ENCODE measurements around the gene GAREM2.

GAREM2 gene

DNA sequence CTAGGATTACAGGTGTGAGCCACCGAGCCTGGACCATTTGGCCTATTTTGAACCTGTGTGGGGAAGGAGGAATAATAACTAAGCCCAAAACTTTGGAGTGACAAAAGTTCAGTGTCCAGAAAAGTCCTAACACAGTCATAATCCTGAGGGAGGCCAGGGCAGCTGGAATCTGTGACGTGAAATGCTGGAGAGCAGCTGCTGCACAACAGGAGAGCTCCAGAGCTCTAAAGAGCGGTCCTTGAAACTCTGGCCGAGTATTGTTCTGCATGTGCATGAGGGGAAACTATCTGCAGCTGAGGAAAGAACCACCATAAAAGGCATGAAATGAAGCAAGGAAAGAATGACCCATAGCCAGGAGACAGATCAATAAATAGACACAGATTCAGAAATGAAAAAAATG is 43.7 kb downstream of the GAREM2 start:
- H3K9me3 ChIP-seq (ENCODE audit: low read length): no peaks in the 10 kb centered on the region
- H2AFZ ChIP-seq (ENCODE audit: low read length): no peak overlapping the region
- peaks cover 83% of the 10 kb centered on the region for H3K36me3 ChIP-seq (ENCODE audit: insufficient read depth, low read length)

GRCh38 chr2:26217720-26218119 is 44.8 kb downstream of the GAREM2 start:
- H3K4me2 ChIP-seq (ENCODE audit: low read length): no peak overlapping the region
- no peak overlapping the region for H3K9ac ChIP-seq (ENCODE audit: low read length)
- no peaks in the 10 kb centered on the region for H3K27me3 ChIP-seq (ENCODE audit: insufficient read depth, low read length)
- TF ChIP-seq CTCF (IDR thresholded peaks at IDR 0.05; ENCODE audit: low read length): no peak
- no peak for TF ChIP-seq EZH2 (IDR thresholded peaks at IDR 0.05; ENCODE audit: borderline replicate concordance, low read length)
- peaks cover 81% of the 10 kb centered on the region for H3K36me3 ChIP-seq (ENCODE audit: insufficient read depth, low read length)
- no peak overlapping the region for H2AFZ ChIP-seq (ENCODE audit: low read length)
- H3K9me3 ChIP-seq (ENCODE audit: low read length): no peaks in the 10 kb centered on the region
- H3F3A ChIP-seq (ENCODE audit: insufficient read depth, low read length): no peaks in the 10 kb centered on the region
- no peaks in the 10 kb centered on the region for H3K9me2 ChIP-seq (ENCODE audit: low read depth, low read length)
- no peak overlapping the region for H3K4me3 ChIP-seq (ENCODE audit: low read depth, low read length, poor library complexity, severe bottlenecking)
- no peaks in the 10 kb centered on the region for H3K4me1 ChIP-seq (ENCODE audit: insufficient read depth, low read length, severe bottlenecking)
- H3K79me2 ChIP-seq (ENCODE audit: insufficient read depth, low read length): no peaks in the 10 kb centered on the region
- no peaks in the 10 kb centered on the region for H4K20me1 ChIP-seq (ENCODE audit: insufficient read depth, low read length)
- H3K27ac ChIP-seq (ENCODE audit: low read depth, low read length, poor library complexity, severe bottlenecking): no peak overlapping the region

More for the DNA sequence above, 43.7 kb downstream of the GAREM2 start:
- Histone ChIP-seq H3K79me2 (ENCODE audit: insufficient read depth, low read length) (no peaks in the 10 kb centered on the region), H3K9me2 (ENCODE audit: low read depth, low read length) (no peaks in the 10 kb centered on the region), H3K27me3 (ENCODE audit: insufficient read depth, low read length) (no peaks in the 10 kb centered on the region), H3F3A (ENCODE audit: insufficient read depth, low read length) (no peaks in the 10 kb centered on the region; the same call in 1 of the 2 replicates), H3K27ac (ENCODE audit: low read depth, low read length, poor library complexity, severe bottlenecking) (no peak overlapping the region), H3K4me2 (ENCODE audit: low read length) (no peak overlapping the region), H4K20me1 (ENCODE audit: insufficient read depth, low read length) (no peaks in the 10 kb centered on the region), H3K4me3 (ENCODE audit: low read depth, low read length, poor library complexity, severe bottlenecking) (no peak overlapping the region), H3K9ac (ENCODE audit: low read length) (no peak overlapping the region), H3K4me1 (ENCODE audit: insufficient read depth, low read length, severe bottlenecking) (no peaks in the 10 kb centered on the region)
- TF ChIP-seq EZH2 (IDR thresholded peaks at IDR 0.05; ENCODE audit: borderline replicate concordance, low read length): no peak
- no peak for TF ChIP-seq CTCF (IDR thresholded peaks at IDR 0.05; ENCODE audit: low read length)

DNA sequence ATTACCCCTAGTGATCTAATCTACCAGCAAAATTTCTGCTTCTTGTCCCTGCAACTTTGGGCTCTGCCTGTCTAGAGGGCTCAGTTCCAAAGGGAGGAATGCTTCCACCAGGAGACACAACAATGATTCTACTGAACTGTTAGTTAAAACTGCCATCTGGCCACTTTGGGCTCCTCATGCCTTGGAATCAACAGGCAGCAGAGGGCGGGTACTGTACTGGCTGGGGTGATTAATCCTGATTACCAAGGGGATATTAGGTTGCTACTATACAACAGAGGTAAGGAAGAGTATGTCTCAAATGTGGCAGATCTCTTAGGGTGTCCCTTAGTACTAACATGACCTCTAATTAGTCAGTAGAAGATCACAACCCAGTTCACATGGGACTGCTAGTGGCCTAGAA is 50.1 kb downstream of the GAREM2 start:
- H3K36me3 ChIP-seq (ENCODE audit: insufficient read depth, low read length): peaks cover 80% of the 10 kb centered on the region
- no peaks in the 10 kb centered on the region for H3K9me2 ChIP-seq (ENCODE audit: low read depth, low read length)
- H3K9ac ChIP-seq (ENCODE audit: low read length): no peak overlapping the region

More for the DNA sequence above, 50.1 kb downstream of the GAREM2 start:
- Histone ChIP-seq H3K4me3 (ENCODE audit: low read depth, low read length, poor library complexity, severe bottlenecking) (no peak overlapping the region), H3F3A (ENCODE audit: insufficient read depth, low read length) (no peaks in the 10 kb centered on the region), H4K20me1 (ENCODE audit: insufficient read depth, low read length) (no peaks in the 10 kb centered on the region), H3K4me1 (ENCODE audit: insufficient read depth, low read length, severe bottlenecking) (no peaks in the 10 kb centered on the region), H3K4me2 (ENCODE audit: low read length) (no peak overlapping the region), H3K9me3 (ENCODE audit: low read length) (peaks cover 4% of the 10 kb centered on the region), H3K79me2 (ENCODE audit: insufficient read depth, low read length) (no peaks in the 10 kb centered on the region), H2AFZ (ENCODE audit: low read length) (no peak overlapping the region), H3K27me3 (ENCODE audit: insufficient read depth, low read length) (no peaks in the 10 kb centered on the region), H3K27ac (ENCODE audit: low read depth, low read length, poor library complexity, severe bottlenecking) (no peak overlapping the region)
- TF ChIP-seq CTCF (IDR thresholded peaks at IDR 0.05; ENCODE audit: low read length) (no peak), EZH2 (IDR thresholded peaks at IDR 0.05; ENCODE audit: borderline replicate concordance, low read length) (no peak)
